Activated CD4-positive, alpha-beta T cell treated with anti-CD3 and anti-CD28 coated beads, Interleukin-10, Interleukin-2, amounts not matched to agents 100 ng/mL and 50 ng/mL, durations not matched to agents 16 hours and 8 hours (primary cell): ENCODE results near the gene NNT.
"Not testable (repeated sequence)": the region's sequence is repeated elsewhere in the genome, so short reads cannot be mapped to it uniquely, and the experiment has no call there.

Experiments
- DNase-seq: peaks from one replicate; pipeline ENCODE4 v3.0.0-alpha.2; 2020

The NNT gene

GRCh38 chr5:43584166-43584699 is 18.7 kb upstream of the NNT start:
- no peak for DNase-seq

DNA sequence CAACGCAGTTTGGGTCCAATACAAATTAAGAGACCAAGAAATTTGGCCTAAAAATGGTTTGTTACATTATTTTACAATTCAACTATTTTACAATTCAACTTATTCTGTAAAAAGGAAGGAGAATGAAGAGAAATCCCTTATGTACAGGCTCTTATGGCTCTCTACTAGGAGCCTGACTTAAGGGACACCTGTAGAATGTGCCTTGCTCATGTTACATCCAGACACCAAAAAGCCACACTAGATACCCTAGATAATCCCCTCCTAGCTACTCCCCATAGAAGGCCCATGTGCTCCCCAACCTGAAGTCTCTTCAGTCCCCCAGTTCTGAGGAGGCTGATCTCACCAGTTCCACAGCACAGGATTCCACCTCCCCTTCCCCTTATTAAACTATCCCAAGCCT is 14.1 kb upstream of the NNT start:
- DNase-seq = no peak

- no peak for DNase-seq
Observed at GRCh38 chr5:43589310-43589709, 13.7 kb upstream of the NNT start.

DNA sequence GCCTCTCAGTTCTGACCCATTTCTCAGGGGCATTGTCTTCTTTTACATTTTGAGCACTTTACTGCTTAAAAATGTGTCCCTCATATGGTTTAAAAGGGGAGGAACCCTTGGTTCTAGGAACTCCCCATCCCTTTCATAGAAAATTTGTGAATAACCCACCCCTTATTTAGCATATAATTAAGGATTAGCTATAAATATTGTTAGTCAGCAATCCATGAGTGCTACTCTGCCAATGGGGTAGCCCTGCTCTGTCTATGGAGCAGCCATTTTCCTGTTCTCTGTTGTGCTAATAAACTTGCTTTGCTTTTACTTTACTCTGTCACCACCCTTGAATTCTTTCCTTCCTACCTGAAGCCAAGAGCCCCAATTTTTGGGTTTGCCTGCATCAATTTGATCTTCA is 12.3 kb upstream of the NNT start:
- DNase-seq = no peak

- DNase-seq = no peak
Observed at GRCh38 chr5:43592363-43592762, 10.6 kb upstream of the NNT start.

GRCh38 chr5:43598927-43599326 is 4.1 kb upstream of the NNT start:
- not testable (repeated sequence) for DNase-seq

DNA sequence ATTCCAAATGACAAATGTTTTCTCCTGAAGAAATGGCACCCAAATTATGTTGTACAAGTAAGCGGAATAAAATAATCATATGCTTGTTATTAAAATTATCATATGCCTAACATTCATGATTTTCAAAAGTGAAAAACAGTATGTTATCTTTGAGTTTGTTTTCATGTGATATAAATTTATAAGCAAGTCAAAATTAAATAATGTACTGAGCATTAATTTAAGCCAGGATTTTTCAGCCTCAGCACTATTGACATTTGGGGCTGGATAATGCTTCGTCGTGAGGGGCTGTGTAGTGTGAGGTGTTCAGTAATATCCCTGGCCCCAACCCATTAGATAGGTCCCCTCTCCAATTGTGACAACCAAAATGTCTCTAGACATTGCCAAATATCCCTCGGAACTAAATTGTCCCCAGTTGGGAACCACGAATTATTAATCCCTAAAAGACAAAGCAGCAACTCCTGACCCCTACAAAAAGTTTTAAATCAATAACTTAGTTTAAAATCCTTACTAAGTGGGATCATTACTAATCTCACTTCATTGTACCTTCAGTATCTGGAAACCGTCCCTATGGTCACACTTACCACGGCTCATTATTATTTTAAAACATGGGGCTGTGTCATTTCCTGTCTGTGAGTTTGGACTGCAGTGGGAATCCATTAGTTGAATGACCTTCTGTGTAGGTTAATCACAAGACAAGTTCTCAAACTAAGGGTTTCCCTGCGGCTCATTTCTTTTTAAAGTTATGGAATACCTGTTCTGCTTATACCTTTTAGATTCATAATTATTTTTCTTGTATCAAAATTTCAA is 1.3 kb upstream of the NNT start:
- peak; percentile 23 for DNase-seq

DNA sequence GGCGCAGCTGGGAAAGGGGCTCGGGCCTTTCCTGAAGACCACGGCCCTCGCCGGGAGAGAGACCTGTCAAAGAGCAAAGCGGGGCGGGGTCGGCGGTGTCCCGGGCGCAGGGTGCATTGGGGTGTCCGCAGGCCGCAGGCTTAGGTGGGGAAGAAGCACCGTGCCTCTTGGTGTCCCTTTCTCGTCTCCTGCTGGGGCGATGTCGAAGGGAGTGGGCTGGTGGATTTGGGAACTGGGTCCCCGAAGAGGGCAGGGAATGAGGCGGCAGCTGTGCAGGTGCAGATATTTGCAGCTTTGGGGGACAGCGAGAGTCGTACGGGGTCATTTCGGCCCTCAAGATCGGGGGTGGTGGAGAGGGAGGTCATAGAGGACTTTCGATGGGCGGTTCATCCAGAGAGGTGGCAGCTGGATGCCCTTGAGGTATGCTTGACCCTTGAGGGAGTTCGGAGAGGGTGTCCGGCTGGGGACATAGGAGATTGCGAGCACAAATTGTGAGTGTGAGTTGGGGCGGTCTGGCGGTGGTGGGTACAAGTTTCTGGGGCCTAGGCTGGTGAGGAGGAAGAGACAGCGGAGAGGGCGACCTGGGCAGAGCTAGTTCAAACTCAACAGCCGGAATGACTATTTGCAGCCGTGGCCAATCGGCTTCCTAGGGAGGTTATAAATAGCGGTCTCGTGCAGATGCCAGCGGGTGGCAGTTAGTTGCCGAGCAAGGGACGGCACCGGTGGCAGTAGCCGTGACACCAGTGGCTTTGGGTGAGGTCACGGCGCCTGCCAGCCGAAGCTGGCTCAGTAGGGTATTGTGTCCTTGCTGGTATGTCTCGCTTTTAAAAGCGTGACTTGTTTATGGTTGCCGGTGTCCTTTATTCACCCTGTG is 601 bp downstream of the NNT start:
- DNase-seq = peak; percentile 92

DNA sequence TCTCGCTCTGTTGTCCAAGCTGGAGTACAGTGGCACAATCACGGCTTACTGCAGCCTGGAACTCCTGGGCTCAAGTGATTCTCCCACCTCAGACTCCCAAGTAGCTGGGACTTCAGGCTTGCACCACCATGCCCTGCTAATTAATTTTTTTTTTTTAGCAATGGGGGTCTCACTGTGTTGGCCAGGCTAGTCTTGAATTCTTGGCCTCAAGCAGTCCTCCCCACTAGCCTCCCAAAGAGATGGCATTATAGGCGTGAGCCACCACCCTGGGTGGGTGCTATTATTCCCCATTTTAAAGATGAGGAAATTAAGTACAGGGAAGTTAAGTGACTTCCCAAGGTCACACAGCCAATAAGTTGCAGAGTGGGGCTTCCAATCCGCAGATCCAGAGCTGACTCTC is 1.7 kb downstream of the NNT start:
- no peak for DNase-seq

DNA sequence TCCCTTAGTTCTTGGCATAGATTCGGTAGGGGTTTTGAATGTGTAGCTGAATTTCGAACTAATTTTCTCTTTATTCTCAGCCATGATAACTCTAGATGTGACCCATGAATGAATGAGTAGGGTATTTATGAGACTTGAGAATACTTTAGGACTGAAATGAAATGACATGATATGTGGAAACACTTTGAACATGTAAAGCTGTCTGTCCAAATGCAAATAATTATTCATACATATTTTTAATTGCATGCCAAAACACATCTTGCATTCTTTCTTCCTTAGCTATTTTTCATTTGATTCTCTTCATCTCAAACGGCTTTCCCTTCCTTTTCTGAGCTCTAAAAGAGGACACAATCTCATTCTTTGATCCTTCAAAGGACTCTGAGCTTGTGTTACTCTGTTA is 3.4 kb downstream of the NNT start:
- DNase-seq = no peak

GRCh38 chr5:43608406-43608805 is 5.4 kb downstream of the NNT start:
- DNase-seq = no peak

- DNase-seq = peak; percentile 24
Observed at GRCh38 chr5:43609752-43610151, 6.8 kb downstream of the NNT start.

DNA sequence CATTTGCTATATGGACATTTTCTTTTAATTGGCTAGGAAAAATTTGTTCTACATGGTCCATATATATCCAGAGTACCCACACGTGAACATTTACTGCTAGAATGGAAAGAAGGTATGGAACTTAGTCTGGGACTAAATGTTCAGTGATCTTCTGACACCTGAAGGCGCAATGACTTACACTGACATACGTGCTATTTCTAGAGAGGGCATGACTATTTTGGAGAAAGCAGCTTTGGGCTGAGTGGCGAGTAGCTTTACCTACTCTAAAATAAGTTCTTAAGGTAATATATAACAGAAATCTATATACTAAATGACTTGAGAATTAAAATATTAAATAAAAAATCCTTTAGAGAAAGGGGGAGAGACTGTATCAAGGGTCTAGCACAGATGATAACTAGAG is 10.4 kb downstream of the NNT start:
- no peak for DNase-seq

DNA sequence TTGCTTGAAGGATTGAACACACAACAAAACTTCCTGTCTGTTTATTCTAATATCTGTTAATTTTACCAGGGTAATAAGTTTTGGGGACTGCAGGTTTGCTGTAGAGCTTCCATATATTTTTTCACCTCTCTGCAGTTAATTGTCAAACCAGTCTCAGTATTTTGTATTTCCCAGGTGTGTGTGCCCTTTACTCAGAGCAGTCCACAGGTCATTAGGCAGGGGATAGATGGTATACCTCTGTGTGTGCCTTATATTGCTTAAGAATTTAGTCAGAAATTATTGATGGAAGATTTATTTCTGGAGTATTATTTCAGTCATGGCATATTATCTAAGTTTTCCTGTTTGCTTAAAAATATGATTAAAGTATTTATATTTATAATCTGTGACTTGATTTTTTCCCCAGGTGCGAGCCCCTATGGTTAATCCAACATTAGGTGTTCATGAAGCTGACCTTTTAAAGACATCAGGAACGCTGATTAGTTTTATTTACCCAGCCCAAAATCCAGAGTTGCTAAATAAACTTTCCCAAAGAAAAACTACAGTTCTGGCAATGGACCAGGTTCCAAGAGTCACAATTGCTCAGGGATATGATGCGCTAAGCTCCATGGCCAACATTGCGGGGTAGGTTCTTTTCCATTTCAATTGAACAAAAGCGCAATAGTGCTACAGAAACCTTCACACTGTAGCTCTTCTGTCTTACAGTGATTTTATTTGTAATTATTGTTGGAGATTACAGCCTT is 12.6 kb downstream of the NNT start:
- DNase-seq = no peak

- no peak for DNase-seq
Observed at GRCh38 chr5:43616535-43616934, 13.6 kb downstream of the NNT start.

DNA sequence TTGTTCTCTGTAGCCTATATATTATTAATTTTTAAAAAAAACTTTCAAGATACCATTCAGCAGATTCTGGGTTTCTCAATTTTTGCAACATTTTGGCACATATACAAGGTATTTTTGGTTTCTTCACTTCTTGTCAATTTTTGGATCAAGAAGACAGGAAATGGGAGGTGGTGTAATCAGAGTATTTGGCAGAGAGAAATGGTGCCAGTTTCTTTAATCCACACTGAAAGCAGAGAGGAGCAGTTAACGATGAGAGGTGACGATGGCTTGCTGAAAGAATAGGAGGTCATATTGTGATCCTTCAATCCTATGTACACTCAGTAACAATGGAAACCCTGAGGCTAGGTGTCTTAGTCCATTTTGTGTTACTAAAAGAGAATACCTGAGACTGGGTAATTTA is 16.4 kb downstream of the NNT start:
- DNase-seq = no peak

DNA sequence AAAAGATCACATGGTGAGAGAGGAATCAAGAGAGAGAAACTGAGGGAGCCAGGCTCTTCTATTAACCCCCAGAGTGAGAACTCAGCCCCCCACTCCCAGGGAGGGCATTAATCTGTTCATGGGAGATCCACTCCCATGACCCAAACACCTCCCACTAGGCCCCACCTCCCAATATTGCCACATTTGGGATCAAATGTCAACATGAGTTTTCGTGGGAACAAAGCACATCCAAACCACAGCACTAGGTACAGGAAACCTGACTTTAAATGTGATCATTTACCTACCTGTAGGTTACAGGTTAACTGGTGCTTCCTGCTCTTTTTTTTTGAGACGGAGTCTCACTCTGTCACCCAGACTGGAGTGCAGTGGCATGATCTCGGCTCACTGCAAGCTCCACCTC is 16.9 kb downstream of the NNT start:
- DNase-seq = no peak

DNA sequence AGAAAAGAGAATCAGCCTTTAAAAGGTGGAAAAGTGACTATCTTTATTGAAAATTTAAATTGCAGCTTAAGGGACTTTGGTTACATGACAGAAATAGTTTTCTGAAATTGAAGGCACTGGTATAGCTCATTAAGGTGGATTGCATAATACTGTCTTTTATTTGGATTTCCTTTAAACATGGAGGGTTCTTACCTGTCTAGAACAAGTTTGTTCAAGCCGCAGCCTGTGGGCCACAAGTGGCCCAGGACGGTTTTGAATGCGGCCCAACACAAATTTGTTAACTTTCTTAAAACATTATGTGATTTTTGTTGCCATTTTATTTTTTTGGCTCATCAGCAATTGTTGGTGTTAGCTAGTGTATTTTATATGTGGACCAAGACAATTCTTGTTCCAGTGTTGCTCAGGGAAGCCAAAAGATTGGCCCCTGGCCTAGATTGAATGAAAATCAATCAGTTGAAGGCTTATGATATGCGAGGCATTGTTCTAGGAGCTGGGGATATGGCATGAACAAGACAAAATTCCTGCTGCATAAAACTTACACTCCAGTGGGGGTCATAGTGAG is 18.0 kb downstream of the NNT start:
- DNase-seq = no peak

- no peak for DNase-seq
Observed at GRCh38 chr5:43622074-43622473, 19.1 kb downstream of the NNT start.

DNA sequence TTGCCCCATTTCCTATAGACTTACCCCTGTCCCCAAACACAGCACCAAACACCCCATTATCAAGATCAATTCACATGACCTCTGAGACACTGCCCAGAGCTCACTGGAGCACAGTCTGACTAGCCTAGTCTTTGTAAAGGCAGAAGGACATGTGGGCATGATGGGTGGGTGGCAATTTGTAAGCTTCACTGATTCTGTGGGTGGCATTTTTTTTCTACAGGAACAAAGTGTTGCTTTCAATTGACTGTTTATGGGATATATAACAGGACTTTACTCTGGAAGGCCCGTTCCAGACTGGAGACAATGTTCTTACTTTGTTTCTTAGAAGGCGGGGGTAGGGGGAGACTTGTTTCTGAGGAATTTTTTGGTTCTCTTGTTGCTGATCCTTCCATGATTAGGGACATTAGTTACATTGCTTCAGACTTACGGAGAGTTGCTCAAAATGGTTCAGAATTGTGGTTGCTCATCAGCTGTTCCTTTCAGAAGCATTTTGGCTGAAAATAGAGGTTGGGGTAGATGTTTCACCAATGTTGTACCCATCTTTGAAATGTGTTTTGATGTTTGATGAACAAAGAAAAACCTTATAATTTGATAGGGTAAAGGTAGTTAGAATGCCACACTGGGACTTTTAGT is 20.2 kb downstream of the NNT start:
- DNase-seq = no peak

GRCh38 chr5:43627028-43627427 is 24.0 kb downstream of the NNT start:
- no peak for DNase-seq

GRCh38 chr5:43631182-43631910 is 28.4 kb downstream of the NNT start:
- peak; percentile 69 for DNase-seq
